Embryonic facial prominence (tissue), 1 donor: ENCODE measurements around the gene FAM151A.

ENCODE experiments used
- DNase-seq: peaks from one replicate; pipeline ENCODE4 v3.0.0-alpha.2; 2016; ENCODE audit errors: extremely low spot score

The FAM151A gene

GRCh38 chr1:54604051-54604450, 19.3 kb downstream of the FAM151A start:
- DNase-seq = no peak

GRCh38 chr1:54603241-54603640, 20.1 kb downstream of the FAM151A start:
- DNase-seq = no peak

- DNase-seq = no peak
Observed at GRCh38 chr1:54602554-54602953, 20.8 kb downstream of the FAM151A start.

- DNase-seq = no peak
Observed at GRCh38 chr1:54601730-54602129, 21.6 kb downstream of the FAM151A start.

- DNase-seq = no peak
Observed at GRCh38 chr1:54600947-54601721, 22.2 kb downstream of the FAM151A start.

GRCh38 chr1:54599211-54599823, 24.0 kb downstream of the FAM151A start:
- DNase-seq = no peak

- no peak for DNase-seq
Observed at GRCh38 chr1:54597455-54598030, 25.8 kb downstream of the FAM151A start.

GRCh38 chr1:54596756-54597155, 26.6 kb downstream of the FAM151A start:
- DNase-seq = no peak

GRCh38 chr1:54595956-54596498, 27.3 kb downstream of the FAM151A start:
- no peak for DNase-seq

GRCh38 chr1:54594463-54594862, 28.9 kb downstream of the FAM151A start:
- DNase-seq = no peak

- DNase-seq = no peak
Observed at GRCh38 chr1:54593571-54594160, 29.7 kb downstream of the FAM151A start.

GRCh38 chr1:54591127-54591756, 32.1 kb downstream of the FAM151A start:
- DNase-seq = no peak

GRCh38 chr1:54588377-54588776, 34.9 kb downstream of the FAM151A start:
- DNase-seq = no peak

- DNase-seq = no peak
Observed at GRCh38 chr1:54585181-54586066, 37.9 kb downstream of the FAM151A start.

GRCh38 chr1:54584575-54584974, 38.8 kb downstream of the FAM151A start:
- no peak for DNase-seq

GRCh38 chr1:54583871-54584270, 39.5 kb downstream of the FAM151A start:
- no peak for DNase-seq

- no peak for DNase-seq
Observed at GRCh38 chr1:54583307-54583686, 40.0 kb downstream of the FAM151A start.

- no peak for DNase-seq
Observed at GRCh38 chr1:54582566-54583306, 40.6 kb downstream of the FAM151A start.

- no peak for DNase-seq
Observed at GRCh38 chr1:54581621-54582035, 41.7 kb downstream of the FAM151A start.

GRCh38 chr1:54580856-54581550, 42.3 kb downstream of the FAM151A start:
- no peak for DNase-seq
